Muscle of arm (tissue), 12 donors: ENCODE measurements around the gene KCTD16. TPM values are rescaled to one million over a fixed set of nuclear protein-coding genes. Genes with fewer than 3 reads are reported as not detected.

ENCODE experiments used
- DNase-seq: peaks from one replicate; pipeline ENCODE4 v3.0.0-alpha.2; 2013
- polyA plus RNA-seq, 12 donors: library from polyadenylated mRNA; unstranded; fragments of 120-200 nt; gene quantifications; one replicate each; pipeline ENCODE4 v1.2.1, GENCODE V29; 2013; ENCODE audit not compliant: insufficient read length in 12 of 12

KCTD16 gene
- polyA plus RNA-seq, 12 donors = 0.04 to 0.17 (median 0.09) TPM; not detected in 2

- no peak for DNase-seq
Measured at GRCh38 chr5:144284036-144284435, 113.4 kb downstream of the KCTD16 start.

- DNase-seq = no peak
Measured at GRCh38 chr5:144284931-144285502, 114.3 kb downstream of the KCTD16 start.

- DNase-seq = no peak
Measured at GRCh38 chr5:144289277-144289676, 118.6 kb downstream of the KCTD16 start.

GRCh38 chr5:144292029-144292428, 121.4 kb downstream of the KCTD16 start:
- no peak for DNase-seq

- no peak for DNase-seq
Measured at GRCh38 chr5:144295284-144295683, 124.6 kb downstream of the KCTD16 start.

- no peak for DNase-seq
Measured at GRCh38 chr5:144297081-144297480, 126.4 kb downstream of the KCTD16 start.

- no peak for DNase-seq
Measured at GRCh38 chr5:144298658-144299057, 128.0 kb downstream of the KCTD16 start.

- DNase-seq = no peak
Measured at GRCh38 chr5:144304688-144305087, 134.0 kb downstream of the KCTD16 start.

GRCh38 chr5:144307736-144308135, 137.1 kb downstream of the KCTD16 start:
- no peak for DNase-seq

- no peak for DNase-seq
Measured at GRCh38 chr5:144308174-144308573, 137.5 kb downstream of the KCTD16 start.

GRCh38 chr5:144308906-144309670, 138.4 kb downstream of the KCTD16 start:
- DNase-seq = no peak

- no peak for DNase-seq
Measured at GRCh38 chr5:144310621-144311020, 139.9 kb downstream of the KCTD16 start.

GRCh38 chr5:144313147-144313726, 142.6 kb downstream of the KCTD16 start:
- DNase-seq = no peak

GRCh38 chr5:144315026-144315425, 144.4 kb downstream of the KCTD16 start:
- DNase-seq = no peak

GRCh38 chr5:144315994-144316634, 145.4 kb downstream of the KCTD16 start:
- no peak for DNase-seq

- DNase-seq = no peak
Measured at GRCh38 chr5:144318011-144318410, 147.3 kb downstream of the KCTD16 start.

- no peak for DNase-seq
Measured at GRCh38 chr5:144318460-144318859, 147.8 kb downstream of the KCTD16 start.

- DNase-seq = no peak
Measured at GRCh38 chr5:144323181-144323580, 152.5 kb downstream of the KCTD16 start.

GRCh38 chr5:144325532-144325931, 154.9 kb downstream of the KCTD16 start:
- DNase-seq = no peak

- DNase-seq = no peak
Measured at GRCh38 chr5:144328494-144328893, 157.8 kb downstream of the KCTD16 start.

- DNase-seq = no peak
Measured at GRCh38 chr5:144328980-144329379, 158.3 kb downstream of the KCTD16 start.

- DNase-seq = no peak
Measured at GRCh38 chr5:144329681-144330080, 159.0 kb downstream of the KCTD16 start.

GRCh38 chr5:144331361-144331760, 160.7 kb downstream of the KCTD16 start:
- no peak for DNase-seq
